Measurements from ENCODE around the gene ERICH6B. TPM values are rescaled to one million over a fixed set of nuclear protein-coding genes. Genes with fewer than 3 reads are reported as not detected.

Gene ERICH6B
- total and polyA plus RNA-seq, 10 of the 15 experiments (the other 5 are each of a cell fraction or from before 2014, with no cell fraction given): 0.27 to 0.75 (median 0.33) TPM; not detected in 7

DNA sequence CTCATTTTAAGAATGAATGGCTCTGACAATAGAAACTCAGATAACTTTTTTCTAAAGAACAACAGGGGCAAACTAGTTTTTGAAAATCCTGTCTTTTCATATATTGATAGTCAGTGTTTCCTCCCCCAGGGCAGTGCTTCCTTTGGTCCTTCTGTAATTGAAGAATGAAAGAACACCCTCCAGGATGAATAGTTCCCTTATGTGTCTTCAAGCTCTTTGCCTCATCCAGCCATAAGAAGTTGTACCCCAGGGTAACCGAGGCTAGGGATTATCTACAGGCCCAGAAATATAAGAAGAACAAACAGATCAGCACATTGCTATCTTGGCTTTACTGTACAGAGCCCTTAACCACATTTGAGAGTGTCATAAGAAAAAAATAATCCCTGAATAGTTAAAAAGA is 12.1 kb upstream of the ERICH6B start (continued):
- TF ChIP-seq, protein P1, sequence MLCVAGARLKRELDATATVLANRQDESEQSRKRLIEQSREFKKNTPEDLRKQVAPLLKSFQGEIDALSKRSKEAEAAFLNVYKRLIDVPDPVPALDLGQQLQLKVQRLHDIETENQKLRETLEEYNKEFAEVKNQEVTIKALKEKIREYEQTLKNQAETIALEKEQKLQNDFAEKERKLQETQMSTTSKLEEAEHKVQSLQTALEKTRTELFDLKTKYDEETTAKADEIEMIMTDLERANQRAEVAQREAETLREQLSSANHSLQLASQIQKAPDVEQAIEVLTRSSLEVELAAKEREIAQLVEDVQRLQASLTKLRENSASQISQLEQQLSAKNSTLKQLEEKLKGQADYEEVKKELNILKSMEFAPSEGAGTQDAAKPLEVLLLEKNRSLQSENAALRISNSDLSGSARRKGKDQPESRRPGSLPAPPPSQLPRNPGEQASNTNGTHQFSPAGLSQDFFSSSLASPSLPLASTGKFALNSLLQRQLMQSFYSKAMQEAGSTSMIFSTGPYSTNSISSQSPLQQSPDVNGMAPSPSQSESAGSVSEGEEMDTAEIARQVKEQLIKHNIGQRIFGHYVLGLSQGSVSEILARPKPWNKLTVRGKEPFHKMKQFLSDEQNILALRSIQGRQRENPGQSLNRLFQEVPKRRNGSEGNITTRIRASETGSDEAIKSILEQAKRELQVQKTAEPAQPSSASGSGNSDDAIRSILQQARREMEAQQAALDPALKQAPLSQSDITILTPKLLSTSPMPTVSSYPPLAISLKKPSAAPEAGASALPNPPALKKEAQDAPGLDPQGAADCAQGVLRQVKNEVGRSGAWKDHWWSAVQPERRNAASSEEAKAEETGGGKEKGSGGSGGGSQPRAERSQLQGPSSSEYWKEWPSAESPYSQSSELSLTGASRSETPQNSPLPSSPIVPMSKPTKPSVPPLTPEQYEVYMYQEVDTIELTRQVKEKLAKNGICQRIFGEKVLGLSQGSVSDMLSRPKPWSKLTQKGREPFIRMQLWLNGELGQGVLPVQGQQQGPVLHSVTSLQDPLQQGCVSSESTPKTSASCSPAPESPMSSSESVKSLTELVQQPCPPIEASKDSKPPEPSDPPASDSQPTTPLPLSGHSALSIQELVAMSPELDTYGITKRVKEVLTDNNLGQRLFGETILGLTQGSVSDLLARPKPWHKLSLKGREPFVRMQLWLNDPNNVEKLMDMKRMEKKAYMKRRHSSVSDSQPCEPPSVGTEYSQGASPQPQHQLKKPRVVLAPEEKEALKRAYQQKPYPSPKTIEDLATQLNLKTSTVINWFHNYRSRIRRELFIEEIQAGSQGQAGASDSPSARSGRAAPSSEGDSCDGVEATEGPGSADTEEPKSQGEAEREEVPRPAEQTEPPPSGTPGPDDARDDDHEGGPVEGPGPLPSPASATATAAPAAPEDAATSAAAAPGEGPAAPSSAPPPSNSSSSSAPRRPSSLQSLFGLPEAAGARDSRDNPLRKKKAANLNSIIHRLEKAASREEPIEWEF (IDR thresholded peaks at IDR 0.05; ENCODE audit: insufficient replicate concordance, low read depth, low read length): no peak
- no peak for TF ChIP-seq CREM (IDR thresholded peaks at IDR 0.05; ENCODE audit: low read depth)
- TF ChIP-seq, protein P2, sequence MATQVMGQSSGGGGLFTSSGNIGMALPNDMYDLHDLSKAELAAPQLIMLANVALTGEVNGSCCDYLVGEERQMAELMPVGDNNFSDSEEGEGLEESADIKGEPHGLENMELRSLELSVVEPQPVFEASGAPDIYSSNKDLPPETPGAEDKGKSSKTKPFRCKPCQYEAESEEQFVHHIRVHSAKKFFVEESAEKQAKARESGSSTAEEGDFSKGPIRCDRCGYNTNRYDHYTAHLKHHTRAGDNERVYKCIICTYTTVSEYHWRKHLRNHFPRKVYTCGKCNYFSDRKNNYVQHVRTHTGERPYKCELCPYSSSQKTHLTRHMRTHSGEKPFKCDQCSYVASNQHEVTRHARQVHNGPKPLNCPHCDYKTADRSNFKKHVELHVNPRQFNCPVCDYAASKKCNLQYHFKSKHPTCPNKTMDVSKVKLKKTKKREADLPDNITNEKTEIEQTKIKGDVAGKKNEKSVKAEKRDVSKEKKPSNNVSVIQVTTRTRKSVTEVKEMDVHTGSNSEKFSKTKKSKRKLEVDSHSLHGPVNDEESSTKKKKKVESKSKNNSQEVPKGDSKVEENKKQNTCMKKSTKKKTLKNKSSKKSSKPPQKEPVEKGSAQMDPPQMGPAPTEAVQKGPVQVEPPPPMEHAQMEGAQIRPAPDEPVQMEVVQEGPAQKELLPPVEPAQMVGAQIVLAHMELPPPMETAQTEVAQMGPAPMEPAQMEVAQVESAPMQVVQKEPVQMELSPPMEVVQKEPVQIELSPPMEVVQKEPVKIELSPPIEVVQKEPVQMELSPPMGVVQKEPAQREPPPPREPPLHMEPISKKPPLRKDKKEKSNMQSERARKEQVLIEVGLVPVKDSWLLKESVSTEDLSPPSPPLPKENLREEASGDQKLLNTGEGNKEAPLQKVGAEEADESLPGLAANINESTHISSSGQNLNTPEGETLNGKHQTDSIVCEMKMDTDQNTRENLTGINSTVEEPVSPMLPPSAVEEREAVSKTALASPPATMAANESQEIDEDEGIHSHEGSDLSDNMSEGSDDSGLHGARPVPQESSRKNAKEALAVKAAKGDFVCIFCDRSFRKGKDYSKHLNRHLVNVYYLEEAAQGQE (IDR thresholded peaks at IDR 0.05; ENCODE audit: low read depth, low read length): no peak
- TF ChIP-seq, protein P3, sequence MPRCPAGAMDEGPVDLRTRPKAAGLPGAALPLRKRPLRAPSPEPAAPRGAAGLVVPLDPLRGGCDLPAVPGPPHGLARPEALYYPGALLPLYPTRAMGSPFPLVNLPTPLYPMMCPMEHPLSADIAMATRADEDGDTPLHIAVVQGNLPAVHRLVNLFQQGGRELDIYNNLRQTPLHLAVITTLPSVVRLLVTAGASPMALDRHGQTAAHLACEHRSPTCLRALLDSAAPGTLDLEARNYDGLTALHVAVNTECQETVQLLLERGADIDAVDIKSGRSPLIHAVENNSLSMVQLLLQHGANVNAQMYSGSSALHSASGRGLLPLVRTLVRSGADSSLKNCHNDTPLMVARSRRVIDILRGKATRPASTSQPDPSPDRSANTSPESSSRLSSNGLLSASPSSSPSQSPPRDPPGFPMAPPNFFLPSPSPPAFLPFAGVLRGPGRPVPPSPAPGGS (IDR thresholded peaks at IDR 0.05; ENCODE audit: borderline replicate concordance, insufficient read depth, low read depth, low read length, poor library complexity, severe bottlenecking): no peak
- no peak for TF ChIP-seq RAD51 (IDR thresholded peaks at IDR 0.05)
- no peak for TF ChIP-seq ESRRA (IDR thresholded peaks at IDR 0.05; ENCODE audit: low read length)
- TF ChIP-seq RAD21 (IDR thresholded peaks at IDR 0.05; ENCODE audit: insufficient read depth, low read depth, low read length): no peak
